Naive thymus-derived CD8-positive, alpha-beta T cell (primary cell): ENCODE results near the gene FXYD3. TPM values are rescaled to one million over a fixed set of nuclear protein-coding genes. Genes with fewer than 3 reads are reported as not detected.
"Not testable (repeated sequence)": the region's sequence is repeated elsewhere in the genome, so short reads cannot be mapped to it uniquely, and the experiment has no call there.

Source experiments
- ATAC-seq, 2 donors: fragments of 150-1000 bp; cut with Tn5 transposase in 1 of 2; sonication (Bioruptor Pico), chemical (Tn5 transposase) in 1 of 2; 1 replicate in 1 of 2; 2 replicates in 1 of 2; pipeline ENCODE4 v1.10.0; 2021; ENCODE audit warnings: mild to moderate bottlenecking in 2 of 2, moderate library complexity in 2 of 2
- POLR2A ChIA-PET: fragments of 350-600 bp; sonication (Branson Sonifier 250); formaldehyde crosslinking; loops from one replicate; lab custom pipeline; 2021; ENCODE audit warnings: antibody characterized with exemption; lab: Charles Lee
- DNase-seq, 10 donors: peaks; one replicate each; pipeline versions ENCODE4 v3.0.0 to v3.0.0-alpha.2; 2020 to 2022
- H3K27ac Mint-ChIP-seq, 10 donors: one replicate each; pipeline ENCODE4 v1.8.0; 2020 to 2022; ENCODE audit warnings: mild to moderate bottlenecking in 10 of 10, mixed read lengths in 10 of 10, moderate library complexity in 4 of 10, inconsistent platforms in 1 of 10
- H3K27me3 Mint-ChIP-seq, 5 donors: one replicate each; pipeline ENCODE4 v1.8.0; 2021 to 2022; ENCODE audit warnings: mixed read lengths in 5 of 5
- H3K36me3 Mint-ChIP-seq, 3 donors: one replicate each; pipeline ENCODE4 v1.8.0; 2020 to 2022; ENCODE audit warnings: mixed read lengths in 3 of 3, mild to moderate bottlenecking in 2 of 3, inconsistent platforms in 1 of 3
- H3K4me1 Mint-ChIP-seq, 4 donors: one replicate each; pipeline ENCODE4 v1.8.0; 2021 to 2022; ENCODE audit warnings: mixed read lengths in 4 of 4
- H3K4me3 Mint-ChIP-seq, 10 donors: one replicate each; pipeline ENCODE4 v1.8.0; 2020 to 2022; ENCODE audit warnings: mild to moderate bottlenecking in 10 of 10, mixed read lengths in 10 of 10, moderate library complexity in 6 of 10, inconsistent platforms in 1 of 10
- H3K9me3 Mint-ChIP-seq, 9 donors: one replicate each; pipeline ENCODE4 v1.8.0; 2020 to 2022; ENCODE audit warnings: mixed read lengths in 9 of 9, mild to moderate bottlenecking in 3 of 9, inconsistent platforms in 1 of 9, moderate library complexity in 1 of 9
- polyA plus RNA-seq, 3 donors: library from polyadenylated mRNA; unstranded; fragments of 300-500 nt; fragmentation: Illumina TruSeq; gene quantifications; one replicate each; pipeline ENCODE4 v1.2.3, GENCODE V29; 2021
- total RNA-seq, 8 experiments: library from RNA in 2 of 8; stranded (reverse) in 2 of 8; gene quantifications; one replicate each; pipeline ENCODE4 v1.2.3 and lab custom pipeline; 2021 to 2026

The FXYD3 gene
- total and polyA plus RNA-seq, 5 experiments from 2014 or later: not detected

DNA sequence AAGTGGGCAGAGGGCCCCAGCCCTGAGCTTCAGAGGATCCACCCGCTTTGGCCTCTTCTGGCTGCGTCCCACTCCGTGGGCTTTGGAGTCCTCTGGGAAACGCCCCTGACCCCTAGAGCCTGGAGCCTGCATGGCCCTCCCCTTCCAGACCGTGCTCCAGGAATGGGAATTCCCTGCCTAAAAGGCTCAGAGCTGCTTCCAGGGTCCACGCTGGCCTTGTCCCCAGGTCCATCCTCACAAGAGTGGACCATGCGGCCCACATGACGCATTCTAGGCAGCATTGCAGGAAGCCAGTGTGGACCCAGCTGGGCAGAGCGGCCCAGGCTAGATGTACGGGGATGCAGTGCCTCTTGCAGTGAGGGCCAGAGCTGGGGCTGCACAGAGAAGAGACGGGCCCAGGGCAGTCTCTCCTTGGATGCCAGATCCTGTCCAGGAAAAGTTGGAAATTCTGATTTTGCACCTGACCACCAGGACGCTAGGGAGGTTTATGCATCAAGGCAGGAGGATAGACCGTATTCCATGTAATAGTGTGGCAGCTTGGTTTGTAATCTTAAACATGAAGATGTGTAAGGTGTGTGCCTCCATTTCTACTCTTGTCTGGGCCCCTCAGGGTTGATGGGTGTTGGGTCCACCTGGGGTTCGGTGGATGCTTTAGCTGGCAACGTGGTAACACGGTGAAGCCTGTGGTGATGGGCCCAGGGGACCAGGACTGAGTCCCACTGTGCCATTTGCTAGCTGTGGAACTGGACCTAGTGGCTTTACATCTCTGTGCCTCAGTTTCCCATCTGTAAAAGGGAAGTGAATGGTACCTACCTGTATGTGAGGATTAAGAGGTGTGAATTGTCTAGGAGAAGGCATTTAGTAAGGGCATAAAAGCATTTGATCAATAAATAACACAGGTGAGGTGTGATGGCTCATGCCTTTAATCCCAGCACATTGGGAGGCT is 14.8 kb upstream of the FXYD3 start:
- DNase-seq (peak in 1 of 10 donors; percentile 44), ATAC-seq (no peak)
- no peaks in the 10 kb centered on the region for H3K4me1 Mint-ChIP-seq
- H3K36me3 Mint-ChIP-seq: no peaks in the 10 kb centered on the region
- H3K4me3 Mint-ChIP-seq: no peak overlapping the region
- no peak overlapping the region for H3K27ac Mint-ChIP-seq
- H3K9me3 Mint-ChIP-seq: no peaks in the 10 kb centered on the region
- POLR2A ChIA-PET: no interaction called here
- H3K27me3 Mint-ChIP-seq: no peaks in the 10 kb centered on the region

DNA sequence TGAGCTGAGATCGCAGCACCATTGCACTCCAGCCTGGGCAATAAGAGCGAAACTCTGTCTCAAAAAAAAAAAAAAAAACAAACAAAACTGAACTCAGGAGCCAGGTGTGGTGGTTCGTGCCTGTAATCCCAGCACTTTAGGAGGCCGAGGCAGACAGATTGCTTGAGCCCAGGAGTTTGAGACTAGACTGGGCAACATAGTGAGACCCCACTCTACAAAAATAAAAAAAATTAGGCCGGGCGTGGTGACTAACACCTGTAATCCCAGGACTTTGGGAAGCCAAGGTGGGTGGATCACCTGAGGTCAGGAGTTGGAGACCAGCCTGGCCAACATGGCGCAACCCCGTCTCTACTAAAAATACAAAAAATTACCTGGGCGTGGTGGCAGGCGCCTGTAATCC is 13.7 kb upstream of the FXYD3 start:
- DNase-seq: peak in 1 of 10 donors; percentile 3
- not testable (repeated sequence) for H3K27me3 Mint-ChIP-seq, H3K9me3 Mint-ChIP-seq, H3K4me3 Mint-ChIP-seq, H3K27ac Mint-ChIP-seq, H3K4me1 Mint-ChIP-seq, ATAC-seq, H3K36me3 Mint-ChIP-seq
- POLR2A ChIA-PET: interaction anchor here (0.7 kb wide), 1 partner anchor 42 kb away, joined by 4 read pairs; no protein-coding TSS in a partner anchor

GRCh38 chr19:35103614-35104013 is 12.0 kb upstream of the FXYD3 start:
- POLR2A ChIA-PET, H3K4me3 Mint-ChIP-seq, DNase-seq, H3K27me3 Mint-ChIP-seq, H3K4me1 Mint-ChIP-seq, ATAC-seq, H3K9me3 Mint-ChIP-seq, H3K36me3 Mint-ChIP-seq: not testable (repeated sequence)
- peak overlapping the region in 1 of 10 donors; percentile 60 for H3K27ac Mint-ChIP-seq

- DNase-seq (peak in 1 of 10 donors; percentile 54), ATAC-seq (no peak)
- Mint-ChIP-seq H3K27ac (no peak overlapping the region), H3K4me3 (no peak overlapping the region), H3K36me3 (no peaks in the 10 kb centered on the region), H3K9me3 (no peaks in the 10 kb centered on the region), H3K4me1 (no peaks in the 10 kb centered on the region), H3K27me3 (no peaks in the 10 kb centered on the region)
- POLR2A ChIA-PET: no interaction called here
Observed at GRCh38 chr19:35104361-35104760, 11.3 kb upstream of the FXYD3 start.

GRCh38 chr19:35105047-35105410 is 10.6 kb upstream of the FXYD3 start:
- no peak overlapping the region for H3K4me3 Mint-ChIP-seq
- no peak overlapping the region for H3K27ac Mint-ChIP-seq
- POLR2A ChIA-PET: no interaction called here
- no peaks in the 10 kb centered on the region for H3K9me3 Mint-ChIP-seq
- DNase-seq: peak in 1 of 10 donors; percentile 19
- ATAC-seq: no peak
- H3K4me1 Mint-ChIP-seq: peaks cover 0 to 1% (median 0%) of the 10 kb centered on the region in 4 donors
- no peaks in the 10 kb centered on the region for H3K36me3 Mint-ChIP-seq
- H3K27me3 Mint-ChIP-seq: no peaks in the 10 kb centered on the region

GRCh38 chr19:35105411-35106290 is 10.0 kb upstream of the FXYD3 start:
- Mint-ChIP-seq H3K9me3 (no peaks in the 10 kb centered on the region), H3K36me3 (no peaks in the 10 kb centered on the region), H3K27me3 (peaks cover 0 to under 1% (median 0%) of the 10 kb centered on the region in 5 donors), H3K4me1 (peaks cover 0 to 1% (median 0%) of the 10 kb centered on the region in 4 donors), H3K27ac (no peak overlapping the region), H3K4me3 (no peak overlapping the region)
- POLR2A ChIA-PET: interaction anchor here (1.1 kb wide), 1 partner anchor 19 kb away, joined by 5 read pairs; no protein-coding TSS in a partner anchor
- DNase-seq (peak in 1 of 10 donors; percentile 15), ATAC-seq (peak in 1 of 2 donors; percentile 20)

GRCh38 chr19:35106291-35106583 is 9.4 kb upstream of the FXYD3 start:
- POLR2A ChIA-PET: interaction anchor here (1.1 kb wide), 1 partner anchor 18 kb away, joined by 5 read pairs; no protein-coding TSS in a partner anchor
- Mint-ChIP-seq H3K9me3 (no peaks in the 10 kb centered on the region), H3K36me3 (no peaks in the 10 kb centered on the region), H3K27ac (no peak overlapping the region), H3K4me3 (no peak overlapping the region), H3K27me3 (peaks cover 0 to 3% (median 0%) of the 10 kb centered on the region in 5 donors), H3K4me1 (peaks cover 0 to 1% (median 0%) of the 10 kb centered on the region in 4 donors)
- peak in 1 of 10 donors; percentile 18 for DNase-seq
- ATAC-seq: no peak

- H3K4me3 Mint-ChIP-seq: no peak overlapping the region
- no peak for DNase-seq
Observed at GRCh38 chr19:35106898-35107541, 8.6 kb upstream of the FXYD3 start.

DNA sequence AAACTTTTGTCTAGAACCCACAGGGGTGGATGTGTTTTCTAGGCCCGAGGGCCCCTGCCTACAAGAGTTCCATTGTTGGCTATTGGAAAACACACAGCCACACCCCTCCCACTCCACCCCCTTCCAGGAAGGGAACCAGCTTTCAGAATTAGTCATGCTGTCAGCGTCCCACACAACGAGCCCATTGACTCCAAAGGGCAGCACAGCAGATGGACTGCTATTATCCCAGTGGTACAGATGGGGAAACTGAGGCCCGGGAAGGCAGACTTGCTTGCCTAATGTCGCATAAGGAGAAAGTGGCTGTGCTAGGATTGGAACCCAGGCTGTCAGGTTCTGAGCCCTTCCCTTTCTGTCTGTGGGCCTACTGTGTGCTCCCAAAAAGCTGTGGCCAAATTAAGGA is 8.1 kb upstream of the FXYD3 start:
- no peaks in the 10 kb centered on the region for H3K36me3 Mint-ChIP-seq
- H3K27me3 Mint-ChIP-seq: peaks cover 0 to 8% (median 0%) of the 10 kb centered on the region in 5 donors
- no peak for ATAC-seq
- POLR2A ChIA-PET: interaction anchor here (0.6 kb wide), 1 partner anchor 107 kb away, joined by 3 read pairs; no protein-coding TSS in a partner anchor
- H3K4me1 Mint-ChIP-seq: peaks cover 0 to 1% (median 0%) of the 10 kb centered on the region in 4 donors
- H3K4me3 Mint-ChIP-seq: no peak overlapping the region
- peak overlapping the region in 1 of 10 donors; percentile 62 for H3K27ac Mint-ChIP-seq
- DNase-seq: peak in 1 of 10 donors; percentile 24
- H3K9me3 Mint-ChIP-seq: no peaks in the 10 kb centered on the region

More at GRCh38 chr19:35106898-35107541, 8.6 kb upstream of the FXYD3 start:
- Mint-ChIP-seq H3K4me1 (peaks cover 0 to 1% (median 0%) of the 10 kb centered on the region in 4 donors), H3K27me3 (peaks cover 0 to 4% (median 0%) of the 10 kb centered on the region in 5 donors), H3K36me3 (no peaks in the 10 kb centered on the region), H3K9me3 (no peaks in the 10 kb centered on the region), H3K27ac (peak overlapping the region in 1 of 10 donors; percentile 62)
- ATAC-seq: no peak
- POLR2A ChIA-PET: interaction anchor here (0.6 to 1.1 kb wide), 2 partner anchors 18 to 107 kb away, joined by 3 to 5 read pairs; no protein-coding TSS in a partner anchor

- POLR2A ChIA-PET: interaction anchor here (0.6 kb wide), 1 partner anchor 80 kb away, joined by 3 read pairs; no protein-coding TSS in a partner anchor
- peaks cover 0 to 8% (median 0%) of the 10 kb centered on the region in 5 donors for H3K27me3 Mint-ChIP-seq
- ATAC-seq (no peak), DNase-seq (peak in 1 of 10 donors; percentile 55)
- H3K27ac Mint-ChIP-seq: peak overlapping the region in 2 of 10 donors; percentile 50 to 77
- peaks cover 0 to 1% (median 0%) of the 10 kb centered on the region in 4 donors for H3K4me1 Mint-ChIP-seq
- no peaks in the 10 kb centered on the region for H3K9me3 Mint-ChIP-seq
- H3K4me3 Mint-ChIP-seq: no peak overlapping the region
- no peaks in the 10 kb centered on the region for H3K36me3 Mint-ChIP-seq
Observed at GRCh38 chr19:35108730-35109129, 6.9 kb upstream of the FXYD3 start.

- Mint-ChIP-seq H3K9me3 (no peaks in the 10 kb centered on the region), H3K4me1 (peaks cover 2 to 3% (median 2%) of the 10 kb centered on the region in 4 donors), H3K4me3 (no peak overlapping the region), H3K27ac (peak overlapping the region in 1 of 10 donors; percentile 56), H3K27me3 (peaks cover 0 to 8% (median 0%) of the 10 kb centered on the region in 5 donors), H3K36me3 (no peaks in the 10 kb centered on the region)
- POLR2A ChIA-PET: no interaction called here
- peak in 1 of 10 donors; percentile 30 for DNase-seq
- no peak for ATAC-seq
Observed at GRCh38 chr19:35109395-35110112, 6.1 kb upstream of the FXYD3 start.
